ENCODE measurements around the gene DDX49.

DNA sequence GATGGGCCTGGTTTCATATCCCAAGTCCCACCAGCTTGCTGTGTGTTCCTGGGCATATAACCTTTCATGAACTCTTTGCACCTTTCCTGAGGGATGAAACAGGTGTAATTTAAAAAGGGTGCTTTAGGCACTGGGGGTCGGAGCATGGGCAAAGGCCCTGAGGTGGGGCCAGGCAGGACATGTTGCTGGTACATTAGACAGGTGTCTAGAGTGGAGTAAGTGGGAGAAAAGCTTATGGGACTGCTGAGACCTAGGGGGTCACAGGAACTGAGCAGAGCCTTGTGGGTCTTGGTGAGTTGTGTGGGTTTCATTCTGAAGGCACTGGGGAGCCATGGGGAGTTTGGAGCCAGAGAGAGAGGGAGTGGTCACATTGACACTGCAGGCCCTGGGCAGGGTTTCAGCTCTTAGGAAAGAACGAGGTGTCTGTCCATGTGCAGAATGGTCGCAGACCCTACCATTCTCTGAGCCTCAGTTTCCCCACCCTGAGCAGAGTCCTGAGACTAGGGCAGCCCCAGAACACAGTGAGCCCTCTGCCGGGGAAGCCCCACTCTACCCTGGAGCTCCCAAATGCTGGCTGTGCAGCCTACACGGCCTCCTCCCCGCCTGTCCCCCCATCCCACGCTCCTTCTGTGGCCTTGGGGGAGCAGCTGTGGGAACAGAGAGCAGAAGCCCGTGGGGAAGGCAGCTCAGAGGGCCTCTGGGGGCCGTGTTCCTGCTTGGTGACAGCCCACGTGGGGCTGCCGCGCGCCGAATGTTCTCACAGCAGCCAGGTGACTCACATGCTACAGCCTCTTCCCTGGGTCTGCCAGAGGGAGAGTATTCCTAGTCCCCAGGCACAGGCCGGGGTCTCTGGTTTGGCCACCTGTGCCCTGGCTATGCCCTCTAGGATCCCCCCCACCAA is 28.8 kb downstream of the DDX49 start:
- TF ChIP-seq EZH2 (IDR thresholded peaks at IDR 0.05; ENCODE audit: borderline replicate concordance, low read depth, low read length, poor library complexity, severe bottlenecking), result no peak
- TF ChIP-seq, protein P1, sequence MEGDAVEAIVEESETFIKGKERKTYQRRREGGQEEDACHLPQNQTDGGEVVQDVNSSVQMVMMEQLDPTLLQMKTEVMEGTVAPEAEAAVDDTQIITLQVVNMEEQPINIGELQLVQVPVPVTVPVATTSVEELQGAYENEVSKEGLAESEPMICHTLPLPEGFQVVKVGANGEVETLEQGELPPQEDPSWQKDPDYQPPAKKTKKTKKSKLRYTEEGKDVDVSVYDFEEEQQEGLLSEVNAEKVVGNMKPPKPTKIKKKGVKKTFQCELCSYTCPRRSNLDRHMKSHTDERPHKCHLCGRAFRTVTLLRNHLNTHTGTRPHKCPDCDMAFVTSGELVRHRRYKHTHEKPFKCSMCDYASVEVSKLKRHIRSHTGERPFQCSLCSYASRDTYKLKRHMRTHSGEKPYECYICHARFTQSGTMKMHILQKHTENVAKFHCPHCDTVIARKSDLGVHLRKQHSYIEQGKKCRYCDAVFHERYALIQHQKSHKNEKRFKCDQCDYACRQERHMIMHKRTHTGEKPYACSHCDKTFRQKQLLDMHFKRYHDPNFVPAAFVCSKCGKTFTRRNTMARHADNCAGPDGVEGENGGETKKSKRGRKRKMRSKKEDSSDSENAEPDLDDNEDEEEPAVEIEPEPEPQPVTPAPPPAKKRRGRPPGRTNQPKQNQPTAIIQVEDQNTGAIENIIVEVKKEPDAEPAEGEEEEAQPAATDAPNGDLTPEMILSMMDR (conservative IDR thresholded peaks at IDR 0.05; ENCODE audit: low read depth, low read length), result no peak
